Kidney (tissue), 14 donors: ENCODE measurements around the gene ARHGAP26. TPM values are rescaled to one million over a fixed set of nuclear protein-coding genes. Genes with fewer than 3 reads are reported as not detected.

Experiments used
- DNase-seq, 5 donors: peaks; one replicate each; pipeline ENCODE4 v3.0.0-alpha.2; 2013 to 2020
- FAIRE-seq: peaks from 2 replicates; lab custom pipeline; 2012; peaks lifted over from hg19 to GRCh38; lab: Jason Lieb, UNC
- H3K27ac ChIP-seq, 2 donors: one replicate each; pipeline ENCODE4 v1.7.0; 2013; ENCODE audit warnings: low read depth in 2 of 2, low read length in 2 of 2, inconsistent platforms in 1 of 2
- H3K27me3 ChIP-seq: one replicate; pipeline ENCODE4 v1.7.1; 2013; ENCODE audit warnings: low read length, inconsistent platforms; ENCODE audit not compliant: control insufficient read depth, insufficient read depth
- H3K36me3 ChIP-seq, 3 donors: one replicate each; pipeline versions ENCODE4 v1.7.0 to v1.7.1; 2013; ENCODE audit warnings: low read length in 3 of 3, control low read depth in 1 of 3, inconsistent platforms in 1 of 3; ENCODE audit not compliant: insufficient read depth in 3 of 3, control insufficient read depth in 2 of 3
- H3K4me1 ChIP-seq, 3 donors: one replicate each; pipeline versions ENCODE4 v1.7.0 to v1.7.1; 2013; ENCODE audit warnings: low read length in 3 of 3, inconsistent platforms in 1 of 3, low read depth in 1 of 3; ENCODE audit not compliant: control insufficient read depth in 2 of 3, insufficient read depth in 2 of 3
- H3K4me3 ChIP-seq, 3 donors: one replicate each; pipeline versions ENCODE4 v1.7.0 to v1.8.1; 2013; ENCODE audit warnings: low read length in 3 of 3, control low read depth in 1 of 3, inconsistent platforms in 1 of 3
- H3K9ac ChIP-seq, 3 donors: one replicate each; pipeline versions ENCODE4 v1.7.0 to v1.7.1; 2013; ENCODE audit warnings: low read length in 3 of 3, control low read depth in 1 of 3, inconsistent platforms in 1 of 3
- H3K9me3 ChIP-seq, 3 donors: one replicate each; pipeline versions ENCODE4 v1.7.0 to v1.7.1; 2013; ENCODE audit warnings: low read length in 3 of 3, control low read depth in 1 of 3, inconsistent platforms in 1 of 3; ENCODE audit not compliant: control insufficient read depth in 2 of 3, insufficient read depth in 1 of 3
- intact Hi-C: fragments of 100-400 bp; cut with DNase I; formaldehyde crosslinking; loops from one replicate; pipeline ENCODE4 v1.11.1; 2022
- polyA plus RNA-seq: library from polyadenylated mRNA; stranded (reverse); fragments of 350-450 nt; fragmentation: Illumina TruSeq; extraction: RNeasy Lipid Tissue Mini Kit (QIAGEN cat#74804); gene quantifications from one replicate; pipeline ENCODE4 v1.2.3, GENCODE V29; 2014; ENCODE audit warnings: low read depth, low replicate concordance; ENCODE audit not compliant: insufficient read depth
- total RNA-seq: library from RNA; stranded (reverse); fragmentation: NEBNext Ultra II Directional; extraction: Animal tissue kit (Norgen Biotek cat#: 25700); gene quantifications from one replicate; pipeline ENCODE4 v1.2.1, GENCODE V29; 2021
- TF ChIP-seq, protein P1 (sequence below): IDR thresholded peaks from 3 replicates; pipeline ENCODE4 v1.5.1; 2012; ENCODE audit warnings: mild to moderate bottlenecking, moderate library complexity, borderline replicate concordance; ENCODE audit not compliant: insufficient read depth; ENCODE audit errors: extremely low read depth
- donor health status: control.
- donor health status: control.
- donor health status: control.
- donor health status: control.
- donor health status: control.
- donor health status: DM: yes; HTN: yes; CAD: no.
- donor health status: Normal renal cell carcinoma (clear cell type).

ARHGAP26 gene
- total and polyA plus RNA-seq, 2 donors from 2014 or later, result 2.5 to 85.7 TPM

DNA sequence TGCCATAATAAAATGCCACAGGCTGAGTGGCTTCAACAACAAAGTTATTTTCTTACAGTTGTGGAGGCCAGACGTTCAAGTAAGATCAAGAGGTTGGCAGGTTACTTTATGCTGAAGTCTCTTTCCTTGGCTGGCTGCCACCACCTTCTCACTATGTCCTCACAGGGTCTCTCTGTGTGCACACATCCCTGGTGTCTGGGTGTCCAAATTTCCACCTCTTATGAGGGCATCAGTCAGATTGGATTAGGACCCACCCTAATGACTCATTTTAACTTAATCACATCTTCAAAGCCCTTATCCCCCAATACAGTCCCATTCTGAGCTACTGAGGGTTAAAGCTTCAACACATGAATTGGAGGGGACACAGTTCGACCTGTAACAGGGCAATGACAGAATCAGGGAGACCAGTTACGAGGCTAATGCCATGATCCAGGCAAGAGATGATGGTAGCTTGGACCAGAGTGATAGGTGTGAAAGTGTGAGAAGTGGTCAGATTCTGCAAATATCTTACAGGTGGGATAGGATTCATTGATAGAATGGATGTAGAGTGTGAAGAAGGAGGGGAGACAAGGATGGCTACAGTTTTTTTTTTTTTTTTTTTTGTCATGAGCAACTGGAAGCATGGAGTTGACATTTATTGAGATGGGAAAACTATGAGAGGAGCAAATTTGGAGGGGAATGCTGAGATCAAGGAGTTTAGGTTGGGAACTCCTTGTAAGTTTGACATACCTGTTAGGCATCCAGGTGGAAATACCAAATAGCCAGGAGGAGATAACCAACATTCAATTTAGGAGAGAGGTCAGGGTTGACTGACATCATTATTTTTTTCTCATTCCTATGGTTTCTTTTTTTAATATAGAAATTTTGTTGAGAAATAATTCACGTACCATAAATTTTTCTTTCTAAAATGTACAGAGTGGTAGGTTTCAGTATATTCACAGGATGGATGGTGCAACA is 44.7 kb upstream of the ARHGAP26 start:
- FAIRE-seq, result no peak
- H3K27ac ChIP-seq, result no peak overlapping the region

DNA sequence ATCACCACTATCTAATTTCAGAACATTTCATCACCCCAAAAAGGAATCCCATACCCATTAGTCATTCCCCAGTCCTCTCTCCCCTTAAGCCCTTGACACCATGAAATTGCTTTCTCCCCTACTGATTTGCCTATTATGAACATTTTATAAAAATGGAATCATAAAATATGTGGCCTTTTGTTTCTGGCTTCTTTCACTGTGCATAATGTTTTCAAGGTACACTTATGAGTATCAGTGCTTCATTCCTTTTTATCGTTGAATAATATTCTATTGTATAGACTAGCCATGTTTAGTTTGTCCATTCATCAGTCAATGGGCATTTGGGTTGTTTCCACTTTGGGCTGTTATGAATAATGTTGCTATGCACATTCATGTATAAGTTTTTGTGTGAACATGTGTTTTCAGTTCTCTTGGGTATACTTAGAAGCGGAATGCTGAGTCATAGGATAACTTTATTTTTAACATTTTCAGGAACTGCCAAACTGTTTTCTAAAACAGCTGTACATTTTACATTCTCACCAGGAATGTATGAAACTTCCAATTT is 43.9 kb upstream of the ARHGAP26 start:
- no peaks in the 10 kb centered on the region for H3K27me3 ChIP-seq
- DNase-seq, result no peak
- no peak for FAIRE-seq
- no peaks in the 10 kb centered on the region for H3K9me3 ChIP-seq
- H3K27ac ChIP-seq, result no peak overlapping the region
- no peak overlapping the region for H3K4me3 ChIP-seq
- intact Hi-C loops, result no loop called here
- no peak overlapping the region for H3K9ac ChIP-seq
- TF ChIP-seq, protein P1, sequence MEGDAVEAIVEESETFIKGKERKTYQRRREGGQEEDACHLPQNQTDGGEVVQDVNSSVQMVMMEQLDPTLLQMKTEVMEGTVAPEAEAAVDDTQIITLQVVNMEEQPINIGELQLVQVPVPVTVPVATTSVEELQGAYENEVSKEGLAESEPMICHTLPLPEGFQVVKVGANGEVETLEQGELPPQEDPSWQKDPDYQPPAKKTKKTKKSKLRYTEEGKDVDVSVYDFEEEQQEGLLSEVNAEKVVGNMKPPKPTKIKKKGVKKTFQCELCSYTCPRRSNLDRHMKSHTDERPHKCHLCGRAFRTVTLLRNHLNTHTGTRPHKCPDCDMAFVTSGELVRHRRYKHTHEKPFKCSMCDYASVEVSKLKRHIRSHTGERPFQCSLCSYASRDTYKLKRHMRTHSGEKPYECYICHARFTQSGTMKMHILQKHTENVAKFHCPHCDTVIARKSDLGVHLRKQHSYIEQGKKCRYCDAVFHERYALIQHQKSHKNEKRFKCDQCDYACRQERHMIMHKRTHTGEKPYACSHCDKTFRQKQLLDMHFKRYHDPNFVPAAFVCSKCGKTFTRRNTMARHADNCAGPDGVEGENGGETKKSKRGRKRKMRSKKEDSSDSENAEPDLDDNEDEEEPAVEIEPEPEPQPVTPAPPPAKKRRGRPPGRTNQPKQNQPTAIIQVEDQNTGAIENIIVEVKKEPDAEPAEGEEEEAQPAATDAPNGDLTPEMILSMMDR, result no peak
- no peaks in the 10 kb centered on the region for H3K4me1 ChIP-seq
- no peaks in the 10 kb centered on the region for H3K36me3 ChIP-seq

More for the DNA sequence above, 44.7 kb upstream of the ARHGAP26 start:
- DNase-seq, result no peak
- no peaks in the 10 kb centered on the region for H3K36me3 ChIP-seq
- no peaks in the 10 kb centered on the region for H3K27me3 ChIP-seq
- H3K4me1 ChIP-seq, result no peaks in the 10 kb centered on the region
- TF ChIP-seq, protein P1, result no peak
- intact Hi-C loops, result no loop called here
- no peaks in the 10 kb centered on the region for H3K9me3 ChIP-seq
- no peak overlapping the region for H3K4me3 ChIP-seq
- H3K9ac ChIP-seq, result no peak overlapping the region

DNA sequence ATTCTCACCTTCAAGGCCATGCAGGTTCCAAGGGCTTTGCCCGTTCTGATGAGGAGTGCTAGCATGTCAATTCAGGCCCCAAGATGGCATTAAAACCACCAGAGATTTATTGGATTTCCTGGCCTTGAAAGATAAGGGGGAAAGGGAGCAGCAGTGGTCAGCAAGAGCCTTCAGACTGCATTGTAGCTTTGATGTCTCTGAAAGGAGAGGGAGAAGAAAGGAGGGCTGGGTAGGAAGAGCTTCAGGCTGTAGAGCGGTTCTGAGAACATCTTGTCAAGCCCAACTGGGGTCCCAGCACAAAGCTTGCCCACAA is 42.5 kb upstream of the ARHGAP26 start:
- no peak overlapping the region for H3K9ac ChIP-seq
- H3K27me3 ChIP-seq, result no peaks in the 10 kb centered on the region
- H3K27ac ChIP-seq, result no peak overlapping the region
- H3K4me3 ChIP-seq, result no peak overlapping the region
- no peaks in the 10 kb centered on the region for H3K4me1 ChIP-seq
- no peaks in the 10 kb centered on the region for H3K36me3 ChIP-seq
- intact Hi-C loops, result no loop called here
- TF ChIP-seq, protein P1, result no peak
- no peak for FAIRE-seq
- DNase-seq, result no peak
- no peaks in the 10 kb centered on the region for H3K9me3 ChIP-seq
